ENCODE results near the gene SERPIND1. TPM values are rescaled to one million over a fixed set of nuclear protein-coding genes. Genes with fewer than 3 reads are reported as not detected.

SERPIND1 gene
- polyA plus RNA-seq, 1 donor from 2014 or later: not detected

- TF ChIP-seq REST (IDR thresholded peaks at IDR 0.05; ENCODE audit: borderline replicate concordance) (no peak), EP300 (conservative IDR thresholded peaks at IDR 0.05; ENCODE audit: poor library complexity, severe bottlenecking) (no peak), MXI1 (conservative IDR thresholded peaks at IDR 0.05; ENCODE audit: poor library complexity, severe bottlenecking) (no peak), EZH2 (IDR thresholded peaks at IDR 0.05; ENCODE audit: borderline replicate concordance, insufficient read depth, low read length, poor library complexity, severe bottlenecking) (no peak), POLR2AphosphoS5 (IDR thresholded peaks at IDR 0.05) (no peak), TAF1 (IDR thresholded peaks at IDR 0.05; ENCODE audit: low read depth) (no peak), SMC3 (conservative IDR thresholded peaks at IDR 0.05; ENCODE audit: poor library complexity) (no peak), RAD21 (conservative IDR thresholded peaks at IDR 0.05) (no peak)
- TF ChIP-seq, protein P1, sequence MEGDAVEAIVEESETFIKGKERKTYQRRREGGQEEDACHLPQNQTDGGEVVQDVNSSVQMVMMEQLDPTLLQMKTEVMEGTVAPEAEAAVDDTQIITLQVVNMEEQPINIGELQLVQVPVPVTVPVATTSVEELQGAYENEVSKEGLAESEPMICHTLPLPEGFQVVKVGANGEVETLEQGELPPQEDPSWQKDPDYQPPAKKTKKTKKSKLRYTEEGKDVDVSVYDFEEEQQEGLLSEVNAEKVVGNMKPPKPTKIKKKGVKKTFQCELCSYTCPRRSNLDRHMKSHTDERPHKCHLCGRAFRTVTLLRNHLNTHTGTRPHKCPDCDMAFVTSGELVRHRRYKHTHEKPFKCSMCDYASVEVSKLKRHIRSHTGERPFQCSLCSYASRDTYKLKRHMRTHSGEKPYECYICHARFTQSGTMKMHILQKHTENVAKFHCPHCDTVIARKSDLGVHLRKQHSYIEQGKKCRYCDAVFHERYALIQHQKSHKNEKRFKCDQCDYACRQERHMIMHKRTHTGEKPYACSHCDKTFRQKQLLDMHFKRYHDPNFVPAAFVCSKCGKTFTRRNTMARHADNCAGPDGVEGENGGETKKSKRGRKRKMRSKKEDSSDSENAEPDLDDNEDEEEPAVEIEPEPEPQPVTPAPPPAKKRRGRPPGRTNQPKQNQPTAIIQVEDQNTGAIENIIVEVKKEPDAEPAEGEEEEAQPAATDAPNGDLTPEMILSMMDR (IDR thresholded peaks at IDR 0.05; ENCODE audit: poor library complexity, severe bottlenecking): no peak
- Histone ChIP-seq H3K27me3 (ENCODE audit: insufficient read depth, low read depth, low read length) (no peaks in the 10 kb centered on the region), H3K9ac (ENCODE audit: low read length) (no peak overlapping the region), H3K79me2 (replicated peaks; ENCODE audit: insufficient read depth, low read length) (no peaks in the 10 kb centered on the region), H3K27ac (ENCODE audit: low read length) (no peak overlapping the region), H4K20me1 (ENCODE audit: insufficient read depth) (no peaks in the 10 kb centered on the region), H2AFZ (ENCODE audit: low read depth, low read length) (no peak overlapping the region), H3F3A (ENCODE audit: insufficient read depth, low read length, poor library complexity, severe bottlenecking) (no peaks in the 10 kb centered on the region), H3K9me2 (ENCODE audit: insufficient read depth, low read length) (no peaks in the 10 kb centered on the region), H3K4me2 (ENCODE audit: low read length) (no peak overlapping the region), H3K36me3 (ENCODE audit: insufficient read depth, low read length) (no peaks in the 10 kb centered on the region), H3K9me3 (ENCODE audit: low read length) (no peaks in the 10 kb centered on the region), H3K4me3 (ENCODE audit: low read length) (no peak overlapping the region)
Observed at GRCh38 chr22:20786536-20786979, 12.6 kb downstream of the SERPIND1 start.

DNA sequence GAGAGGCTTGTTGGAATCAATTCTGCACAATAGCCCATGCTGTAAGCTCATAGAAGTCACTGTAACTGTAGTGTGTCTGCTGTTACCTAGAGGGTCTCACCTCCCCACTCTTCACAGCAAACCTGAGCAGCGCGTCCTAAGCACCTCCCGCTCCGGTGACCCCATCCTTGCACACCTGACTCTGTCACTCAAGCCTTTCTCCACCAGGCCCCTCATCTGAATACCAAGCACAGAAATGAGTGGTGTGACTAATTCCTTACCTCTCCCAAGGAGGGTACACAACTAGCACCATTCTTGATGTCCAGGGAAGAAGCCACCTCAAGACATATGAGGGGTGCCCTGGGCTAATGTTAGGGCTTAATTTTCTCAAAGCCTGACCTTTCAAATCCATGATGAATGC lies 13.3 kb downstream of the SERPIND1 start:
- TF ChIP-seq SMC3 (conservative IDR thresholded peaks at IDR 0.05; ENCODE audit: poor library complexity): no peak
- TF ChIP-seq EZH2 (IDR thresholded peaks at IDR 0.05; ENCODE audit: borderline replicate concordance, insufficient read depth, low read length, poor library complexity, severe bottlenecking): no peak
- Histone ChIP-seq H3K4me3 (ENCODE audit: low read length) (no peak overlapping the region), H3K4me2 (ENCODE audit: low read length) (no peak overlapping the region), H3K27me3 (ENCODE audit: insufficient read depth, low read depth, low read length) (no peaks in the 10 kb centered on the region), H4K20me1 (ENCODE audit: insufficient read depth) (no peaks in the 10 kb centered on the region), H3K9me2 (ENCODE audit: insufficient read depth, low read length) (no peaks in the 10 kb centered on the region), H2AFZ (ENCODE audit: low read depth, low read length) (no peak overlapping the region), H3F3A (ENCODE audit: insufficient read depth, low read length, poor library complexity, severe bottlenecking) (no peaks in the 10 kb centered on the region), H3K9me3 (ENCODE audit: low read length) (no peaks in the 10 kb centered on the region), H3K9ac (ENCODE audit: low read length) (no peak overlapping the region), H3K36me3 (ENCODE audit: insufficient read depth, low read length) (no peaks in the 10 kb centered on the region), H3K79me2 (replicated peaks; ENCODE audit: insufficient read depth, low read length) (no peaks in the 10 kb centered on the region), H3K27ac (ENCODE audit: low read length) (no peak overlapping the region)
